D721Med (cell line): Measurements from ENCODE around the gene CLPX.
A peak's percentile ranks its signal among the peaks of the same experiment; 100 is the strongest.

Experiments used
- DNase-seq: peaks from one replicate; pipeline ENCODE4 v3.0.0; 2011; ENCODE audit warnings: low spot score; ENCODE audit not compliant: insufficient read length
- FAIRE-seq: peaks from 2 replicates; lab custom pipeline; 2011; peaks lifted over from hg19 to GRCh38; lab: Jason Lieb, UNC
- CTCF ChIP-seq: IDR thresholded peaks from 2 replicates; pipeline ENCODE4 v1.5.1; 2012; ENCODE audit warnings: mild to moderate bottlenecking, control low read depth; ENCODE audit not compliant: insufficient read depth; ENCODE audit errors: missing control alignments

Gene CLPX

GRCh38 chr15:65212097-65212496 lies 27.0 kb upstream of the CLPX start:
- peak; percentile 33 for TF ChIP-seq CTCF
- DNase-seq = no peak
- no peak for FAIRE-seq

GRCh38 chr15:65211482-65211982 lies 26.4 kb upstream of the CLPX start:
- no peak for DNase-seq
- FAIRE-seq = no peak
- no peak for TF ChIP-seq CTCF

GRCh38 chr15:65210770-65211481 lies 25.8 kb upstream of the CLPX start, which contains the start of gene CILP:
Gene CILP (minus strand): TSS chr15:65211473. CDS start chr15:65209755, 1,718 bp downstream.
- no peak for FAIRE-seq
- DNase-seq = no peak
- TF ChIP-seq CTCF = no peak

GRCh38 chr15:65209701-65210643 lies 24.8 kb upstream of the CLPX start:
- DNase-seq (no peak), FAIRE-seq (no peak)
- TF ChIP-seq CTCF = no peak

GRCh38 chr15:65208647-65209046 lies 23.5 kb upstream of the CLPX start:
- DNase-seq (peak; percentile 65), FAIRE-seq (peak; percentile 64)
- no peak for TF ChIP-seq CTCF

GRCh38 chr15:65207280-65207840 lies 22.2 kb upstream of the CLPX start:
- TF ChIP-seq CTCF = no peak
- FAIRE-seq = no peak
- no peak for DNase-seq
